T-helper 2 cell treated with Interferon-gamma antibody and Interleukin-4, amounts not matched to agents 100 ng/mL and 5 ng/mL, for 36 hours (primary cell): ENCODE results near the gene THOC6. TPM values are rescaled to one million over a fixed set of nuclear protein-coding genes. Genes with fewer than 3 reads are reported as not detected.

Experiments
- intact Hi-C: fragments of 100-400 bp; cut with micrococcal nuclease; formaldehyde crosslinking; loops from one replicate; pipeline ENCODE4 v1.15.1; 2023
- total RNA-seq: library from RNA; stranded (reverse); gene quantifications from 2 replicates; pipeline ENCODE4 v1.2.3, GENCODE V29; 2022

Gene THOC6
- total RNA-seq, 1 donor from 2014 or later, result 65.9 TPM

- intact Hi-C loops, result no loop called here
Measured at GRCh38 chr16:3014971-3015370, 8.9 kb upstream of the THOC6 start.

- intact Hi-C loops, result no loop called here
Measured at GRCh38 chr16:3015865-3016521, 7.8 kb upstream of the THOC6 start.

- intact Hi-C loops, result no loop called here
Measured at GRCh38 chr16:3017344-3017743, 6.5 kb upstream of the THOC6 start.

- intact Hi-C loops, result no loop called here
Measured at GRCh38 chr16:3017794-3018506, 5.9 kb upstream of the THOC6 start, which contains the start of gene CLDN6. Gene CLDN6 (minus strand): TSS chr16:3018183. CDS start chr16:3016021, 2,162 bp downstream.

GRCh38 chr16:3019594-3020246, 4.1 kb upstream of the THOC6 start:
- intact Hi-C loops, result loop anchor here (1.0 to 10.0 kb wide), 4 partner anchors 15 to 1233 kb away; partner anchors contain the start of genes CLUAP1 and PAQR4

GRCh38 chr16:3020247-3020603, 3.6 kb upstream of the THOC6 start, which contains the start of gene TNFRSF12A:
Gene TNFRSF12A (plus strand): TSS chr16:3020368. CDS start chr16:3020398, 30 bp downstream.
- intact Hi-C loops, result loop anchor here (1.0 to 10.0 kb wide), 4 partner anchors 16 to 1232 kb away; partner anchors contain the start of genes CLUAP1 and PAQR4

DNA sequence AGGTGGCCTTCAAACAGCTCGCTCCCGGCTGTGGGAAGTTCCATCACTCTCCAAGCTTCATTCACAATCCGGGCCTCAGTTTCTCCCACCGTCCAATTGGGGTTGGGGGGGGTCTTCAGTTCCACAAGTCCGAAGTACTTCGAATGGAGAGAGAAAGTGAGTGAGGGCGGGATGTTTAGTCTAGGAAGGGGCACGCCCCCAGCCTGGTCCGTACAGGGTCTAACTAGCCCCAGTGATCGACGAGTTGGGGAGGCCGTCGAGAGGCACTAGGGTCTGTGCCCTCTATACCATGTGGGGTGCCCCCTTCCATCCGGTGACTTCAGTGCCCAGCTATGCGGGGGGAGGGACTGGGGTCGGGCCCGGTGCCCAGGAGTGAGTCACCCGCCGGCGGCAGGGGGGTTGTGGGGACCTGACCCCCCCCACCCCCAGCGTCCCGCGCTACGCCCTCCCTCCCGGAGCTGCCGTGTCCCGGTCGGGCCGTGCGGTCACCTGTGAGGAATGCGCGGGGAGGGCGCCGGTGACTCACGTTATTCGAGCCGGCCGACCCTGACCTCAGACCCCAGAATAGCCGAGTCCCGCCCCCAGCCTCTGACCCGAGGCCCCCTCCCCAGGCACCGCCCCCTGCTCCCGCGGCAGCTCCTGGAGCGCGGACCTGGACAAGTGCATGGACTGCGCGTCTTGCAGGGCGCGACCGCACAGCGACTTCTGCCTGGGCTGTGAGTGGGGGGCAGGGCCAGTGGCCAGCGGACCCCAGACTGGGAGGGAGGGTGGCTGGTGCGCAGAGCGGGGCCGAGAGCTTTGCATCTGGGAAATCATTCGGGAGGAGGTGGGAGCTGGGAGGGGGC, 3.0 kb upstream of the THOC6 start:
- intact Hi-C loops, result loop anchor here (1.0 to 10.0 kb wide), 4 partner anchors 17 to 1231 kb away; partner anchors contain the start of genes CLUAP1 and PAQR4

DNA sequence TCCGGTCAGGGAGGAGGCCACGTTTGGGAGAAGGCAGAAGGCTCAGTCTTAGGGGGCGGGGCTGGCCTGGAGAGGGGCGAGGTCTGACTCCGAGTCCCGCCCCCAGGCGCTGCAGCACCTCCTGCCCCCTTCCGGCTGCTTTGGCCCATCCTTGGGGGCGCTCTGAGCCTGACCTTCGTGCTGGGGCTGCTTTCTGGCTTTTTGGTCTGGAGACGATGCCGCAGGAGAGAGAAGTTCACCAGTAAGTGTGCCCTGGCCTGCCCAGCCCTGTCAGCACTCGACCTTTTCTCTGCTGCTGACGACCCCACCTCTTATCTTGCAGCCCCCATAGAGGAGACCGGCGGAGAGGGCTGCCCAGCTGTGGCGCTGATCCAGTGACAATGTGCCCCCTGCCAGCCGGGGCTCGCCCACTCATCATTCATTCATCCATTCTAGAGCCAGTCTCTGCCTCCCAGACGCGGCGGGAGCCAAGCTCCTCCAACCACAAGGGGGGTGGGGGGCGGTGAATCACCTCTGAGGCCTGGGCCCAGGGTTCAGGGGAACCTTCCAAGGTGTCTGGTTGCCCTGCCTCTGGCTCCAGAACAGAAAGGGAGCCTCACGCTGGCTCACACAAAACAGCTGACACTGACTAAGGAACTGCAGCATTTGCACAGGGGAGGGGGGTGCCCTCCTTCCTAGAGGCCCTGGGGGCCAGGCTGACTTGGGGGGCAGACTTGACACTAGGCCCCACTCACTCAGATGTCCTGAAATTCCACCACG, 2.2 kb upstream of the THOC6 start:
- intact Hi-C loops, result loop anchor here (5.0 to 10.0 kb wide), 3 partner anchors 54 to 1231 kb away; partner anchors contain the start of genes CLUAP1 and PAQR4

DNA sequence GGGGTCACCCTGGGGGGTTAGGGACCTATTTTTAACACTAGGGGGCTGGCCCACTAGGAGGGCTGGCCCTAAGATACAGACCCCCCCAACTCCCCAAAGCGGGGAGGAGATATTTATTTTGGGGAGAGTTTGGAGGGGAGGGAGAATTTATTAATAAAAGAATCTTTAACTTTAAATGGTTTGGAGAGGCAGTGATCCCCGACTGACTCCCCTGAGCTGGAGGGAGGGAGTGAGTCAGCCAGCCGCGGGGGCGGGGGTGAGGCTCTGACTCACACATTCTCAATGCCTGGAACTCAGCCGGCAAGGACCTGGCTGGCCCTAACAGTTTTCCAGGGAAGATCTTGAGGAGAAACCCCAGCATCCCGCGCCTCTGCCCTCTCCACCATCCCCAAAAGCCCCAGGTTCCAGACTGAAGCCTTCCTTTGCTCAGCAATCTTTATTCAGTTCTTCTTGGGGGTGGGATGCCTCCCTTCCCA, 1.6 kb upstream of the THOC6 start:
- intact Hi-C loops, result loop anchor here (5.0 to 10.0 kb wide), 3 partner anchors 55 to 1230 kb away; partner anchors contain the start of genes CLUAP1 and PAQR4

DNA sequence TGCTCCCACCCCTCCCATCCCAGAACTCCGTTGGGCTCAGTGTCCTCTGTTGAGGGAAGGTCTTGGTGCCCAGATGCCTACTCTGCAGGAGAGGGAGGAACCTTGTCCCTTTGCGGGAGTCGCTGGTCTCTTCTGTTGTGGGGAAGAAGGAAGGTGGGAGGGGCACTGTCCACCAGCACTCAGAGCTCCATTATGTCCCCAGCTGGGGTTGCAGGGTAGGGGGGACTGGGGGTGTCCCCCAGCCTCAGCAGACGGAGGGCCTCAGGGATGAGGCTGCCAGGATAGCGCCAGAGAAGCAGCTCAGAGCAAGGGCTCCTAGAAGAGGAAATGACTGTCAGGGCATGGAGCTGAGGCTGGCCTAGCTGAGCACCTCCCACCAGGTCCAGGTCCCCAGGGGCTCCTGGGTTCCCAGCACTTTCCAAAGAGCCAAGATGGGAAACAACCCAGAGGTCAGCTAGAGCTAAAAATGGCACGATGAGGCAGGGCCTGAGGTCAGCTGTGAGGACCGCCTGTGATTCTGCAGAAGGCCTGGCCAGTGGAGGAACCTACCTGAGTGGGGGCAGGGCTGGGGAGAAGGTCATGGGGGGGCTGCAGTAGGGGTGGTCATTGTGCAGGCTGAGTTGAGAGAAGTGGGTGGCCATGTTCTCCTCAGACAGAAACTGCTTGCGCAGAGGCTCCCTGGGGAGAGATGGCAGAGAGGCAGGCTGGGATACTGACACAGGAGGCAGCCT, 986 bp upstream of the THOC6 start:
- intact Hi-C loops, result loop anchor here (5.0 to 10.0 kb wide), 3 partner anchors 56 to 1229 kb away; partner anchors contain the start of genes CLUAP1 and PAQR4

- intact Hi-C loops, result loop anchor here (5.0 to 10.0 kb wide), 3 partner anchors 56 to 1229 kb away; partner anchors contain the start of genes CLUAP1 and PAQR4
Measured at GRCh38 chr16:3023415-3023668, 493 bp upstream of the THOC6 start.

DNA sequence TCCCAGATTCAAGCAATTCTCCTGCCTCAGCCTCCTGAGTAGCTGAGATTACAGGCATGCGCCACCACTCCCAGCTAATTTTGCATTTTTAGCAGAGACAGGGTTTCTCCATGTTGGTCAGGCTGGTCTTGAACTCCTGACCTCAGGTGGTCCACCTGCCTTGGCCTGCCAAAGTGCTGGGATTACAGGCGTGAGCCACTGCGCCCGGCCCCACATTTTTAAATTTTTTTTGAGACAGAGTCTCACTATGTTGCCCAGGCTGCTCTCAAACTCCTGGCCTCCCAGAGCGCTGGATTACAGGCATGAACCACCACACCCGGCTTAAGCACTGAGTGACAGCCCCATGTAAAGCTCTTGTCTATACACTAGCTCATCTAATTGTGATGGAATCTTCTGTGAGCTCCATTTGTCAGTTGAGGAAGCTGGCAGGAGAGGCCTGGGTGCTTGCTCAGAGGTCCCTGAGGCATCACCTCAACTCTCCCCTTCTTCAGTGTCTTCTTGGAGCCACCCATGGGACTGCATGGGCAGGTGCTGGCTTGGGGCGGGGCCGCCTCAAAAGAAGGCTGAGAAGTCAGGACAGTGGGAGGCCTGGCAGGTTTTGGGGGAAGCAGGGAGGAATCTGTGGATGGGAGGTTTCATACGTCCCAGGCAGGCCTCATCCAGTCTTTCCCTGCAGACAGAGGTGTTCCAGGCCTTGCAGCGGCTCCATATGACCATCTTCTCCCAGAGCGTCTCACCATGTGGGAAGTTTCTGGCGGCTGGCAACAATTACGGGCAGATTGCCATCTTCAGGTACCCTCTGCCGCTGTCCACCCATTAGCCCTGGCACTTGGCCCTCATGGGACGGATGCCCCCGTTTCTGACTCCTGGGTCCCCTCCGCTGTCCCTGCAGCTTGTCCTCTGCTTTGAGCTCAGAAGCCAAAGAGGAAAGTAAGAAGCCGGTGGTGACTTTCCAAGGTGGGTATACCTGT, 1.5 kb downstream of the THOC6 start:
- intact Hi-C loops, result loop anchor here (10.0 kb wide), 1 partner anchor 479 kb away; the partner anchor contains the start of gene CLUAP1

DNA sequence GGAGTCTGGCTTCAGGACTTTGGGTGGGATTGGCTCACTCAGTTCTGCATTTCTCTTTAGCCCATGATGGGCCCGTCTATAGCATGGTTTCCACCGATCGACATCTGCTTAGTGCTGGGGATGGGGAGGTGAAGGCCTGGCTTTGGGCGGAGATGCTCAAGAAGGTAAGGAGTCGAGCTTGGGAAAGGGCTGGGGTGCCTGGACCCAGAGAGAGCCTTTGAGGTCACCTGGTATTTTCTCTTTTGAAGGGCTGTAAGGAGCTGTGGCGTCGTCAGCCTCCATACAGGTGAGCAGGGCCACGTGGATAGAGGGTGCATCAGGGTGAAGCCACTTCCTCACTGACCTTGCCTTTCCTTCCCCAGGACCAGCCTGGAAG, 2.2 kb downstream of the THOC6 start:
- intact Hi-C loops, result loop anchor here (10.0 kb wide), 1 partner anchor 479 kb away; the partner anchor contains the start of gene CLUAP1

DNA sequence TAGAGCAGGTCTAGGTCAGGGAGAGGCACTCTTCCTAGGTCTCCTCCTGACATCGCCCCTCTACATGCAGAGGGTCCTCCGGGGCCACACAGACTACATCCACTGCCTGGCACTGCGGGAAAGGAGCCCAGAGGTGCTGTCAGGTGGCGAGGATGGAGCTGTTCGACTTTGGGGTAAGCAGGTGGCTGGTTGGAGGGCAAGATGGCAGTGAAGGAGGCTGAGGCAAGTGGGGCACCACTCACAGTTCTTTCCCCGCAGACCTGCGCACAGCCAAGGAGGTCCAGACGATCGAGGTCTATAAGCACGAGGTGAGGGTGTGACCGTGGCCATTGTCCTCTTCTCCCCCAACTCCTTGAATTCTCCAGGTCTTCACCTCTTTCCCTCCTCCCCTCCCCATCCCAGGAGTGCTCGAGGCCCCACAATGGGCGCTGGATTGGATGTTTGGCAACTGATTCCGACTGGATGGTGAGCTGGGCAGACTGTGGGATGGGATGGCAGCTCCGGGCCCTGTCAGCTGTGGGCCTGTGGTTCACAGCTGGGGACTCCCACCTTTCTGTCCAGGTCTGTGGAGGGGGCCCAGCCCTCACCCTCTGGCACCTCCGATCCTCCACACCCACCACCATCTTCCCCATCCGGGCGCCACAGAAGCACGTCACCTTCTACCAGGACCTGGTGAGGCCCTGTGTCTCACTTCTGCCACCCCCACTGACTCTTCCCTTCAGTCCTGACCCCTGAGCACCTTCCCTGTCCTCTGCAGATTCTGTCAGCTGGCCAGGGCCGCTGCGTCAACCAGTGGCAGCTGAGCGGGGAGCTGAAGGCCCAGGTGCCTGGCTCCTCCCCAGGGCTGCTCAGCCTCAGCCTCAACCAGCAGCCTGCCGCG, 3.0 kb downstream of the THOC6 start:
- intact Hi-C loops, result loop anchor here (10.0 kb wide), 1 partner anchor 478 kb away; the partner anchor contains the start of gene CLUAP1

DNA sequence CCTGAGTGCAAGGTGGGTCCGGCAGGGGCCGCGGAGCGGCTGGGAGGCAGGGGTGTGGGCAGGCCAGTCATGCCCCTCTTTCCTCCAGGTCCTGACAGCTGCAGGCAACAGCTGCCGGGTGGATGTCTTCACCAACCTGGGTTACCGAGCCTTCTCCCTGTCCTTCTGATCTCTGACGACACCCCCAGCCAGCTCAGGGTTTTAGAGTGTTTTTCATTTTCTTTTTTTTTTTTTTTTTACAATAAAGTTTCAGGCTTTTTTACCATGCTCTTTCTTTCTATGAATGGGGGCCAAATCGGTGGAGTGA, 3.6 kb downstream of the THOC6 start:
- intact Hi-C loops, result loop anchor here (10.0 kb wide), 1 partner anchor 477 kb away; the partner anchor contains the start of gene CLUAP1

- intact Hi-C loops, result loop anchor here (2.0 to 10.0 kb wide), 2 partner anchors 97 to 477 kb away; partner anchors contain the start of gene CLUAP1
Measured at GRCh38 chr16:3027983-3028715, 4.3 kb downstream of the THOC6 start.
